GM12878 (cell line): Measurements from ENCODE around the gene SETBP1.

Experiments used
- SMC3 ChIP-seq: IDR thresholded peaks from 2 replicates; pipeline ENCODE4 v1.6.1; 2011; ENCODE audit warnings: low read length, improper control_type of control experiment, borderline replicate concordance
- SPI1 ChIP-seq: IDR thresholded peaks from 2 replicates; pipeline ENCODE4 v1.6.1; 2011; ENCODE audit warnings: low read depth, mild to moderate bottlenecking, low read length, moderate library complexity, borderline replicate concordance; ENCODE audit not compliant: insufficient read depth
- SREBF2 ChIP-seq: IDR thresholded peaks from 2 replicates; pipeline ENCODE4 v1.6.1; 2012; ENCODE audit warnings: mild to moderate bottlenecking, low read length
- TCF7 ChIP-seq: IDR thresholded peaks from 2 replicates; pipeline ENCODE4 v1.6.1; 2014; ENCODE audit warnings: antibody characterized with exemption, borderline replicate concordance
- ZBTB40 ChIP-seq: fragments of 450-650 bp; IDR thresholded peaks from 2 replicates; pipeline ENCODE4 v1.6.1; 2016; ENCODE audit warnings: mild to moderate bottlenecking, moderate library complexity, borderline replicate concordance

- TF ChIP-seq ZBTB40 (no peak), SMC3 (no peak), TCF7 (no peak), SPI1 (no peak), SREBF2 (no peak)
Measured at GRCh38 chr18:45012286-45012685, 331.6 kb downstream of the SETBP1 start.
